GM06990 (cell line): ENCODE data around the gene SNX27.

Source experiments
- DNase-seq: peaks from one replicate; pipeline ENCODE4 v3.0.0-alpha.2; 2011; ENCODE audit not compliant: insufficient read length; ENCODE audit errors: extremely low read depth
- H3K27me3 ChIP-seq: replicated peaks from 2 replicates; pipeline ENCODE4 v1.6.0; 2011; ENCODE audit warnings: low read length; ENCODE audit not compliant: control insufficient read depth, insufficient read depth
- H3K36me3 ChIP-seq: 2 replicates; pipeline ENCODE4 v1.5.1; 2011; ENCODE audit warnings: low read length; ENCODE audit not compliant: control insufficient read depth, insufficient read depth
- H3K4me3 ChIP-seq: replicated peaks from 2 replicates; pipeline ENCODE4 v1.5.1; 2011; ENCODE audit warnings: low read depth, mild to moderate bottlenecking, control low read depth, low read length
- TF ChIP-seq, protein P1 (sequence below): IDR thresholded peaks from 2 replicates; pipeline ENCODE4 v1.5.1; 2011; ENCODE audit warnings: low read length, control low read depth, mild to moderate bottlenecking, inconsistent platforms; ENCODE audit not compliant: insufficient read depth, poor library complexity, severe bottlenecking

Gene SNX27

DNA sequence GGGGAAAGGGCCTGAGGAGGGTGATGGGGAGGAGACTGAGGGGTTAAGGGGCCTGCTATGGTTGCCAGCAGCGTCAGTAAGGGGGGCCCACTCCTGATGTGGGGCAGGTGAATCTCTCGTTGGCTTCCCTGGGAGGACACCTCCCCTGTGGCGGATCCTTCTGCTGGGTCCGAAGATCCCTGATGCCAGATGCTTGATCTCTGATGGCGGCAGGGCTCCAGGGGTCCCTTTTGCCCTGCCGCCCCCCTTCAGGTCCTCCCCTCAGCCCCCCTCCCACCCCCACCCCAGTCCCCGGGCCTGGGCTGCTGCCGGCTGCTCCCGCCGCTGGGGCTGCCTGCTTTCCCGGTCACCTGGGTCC lies 104.5 kb downstream of the SNX27 start:
- TF ChIP-seq, protein P1, sequence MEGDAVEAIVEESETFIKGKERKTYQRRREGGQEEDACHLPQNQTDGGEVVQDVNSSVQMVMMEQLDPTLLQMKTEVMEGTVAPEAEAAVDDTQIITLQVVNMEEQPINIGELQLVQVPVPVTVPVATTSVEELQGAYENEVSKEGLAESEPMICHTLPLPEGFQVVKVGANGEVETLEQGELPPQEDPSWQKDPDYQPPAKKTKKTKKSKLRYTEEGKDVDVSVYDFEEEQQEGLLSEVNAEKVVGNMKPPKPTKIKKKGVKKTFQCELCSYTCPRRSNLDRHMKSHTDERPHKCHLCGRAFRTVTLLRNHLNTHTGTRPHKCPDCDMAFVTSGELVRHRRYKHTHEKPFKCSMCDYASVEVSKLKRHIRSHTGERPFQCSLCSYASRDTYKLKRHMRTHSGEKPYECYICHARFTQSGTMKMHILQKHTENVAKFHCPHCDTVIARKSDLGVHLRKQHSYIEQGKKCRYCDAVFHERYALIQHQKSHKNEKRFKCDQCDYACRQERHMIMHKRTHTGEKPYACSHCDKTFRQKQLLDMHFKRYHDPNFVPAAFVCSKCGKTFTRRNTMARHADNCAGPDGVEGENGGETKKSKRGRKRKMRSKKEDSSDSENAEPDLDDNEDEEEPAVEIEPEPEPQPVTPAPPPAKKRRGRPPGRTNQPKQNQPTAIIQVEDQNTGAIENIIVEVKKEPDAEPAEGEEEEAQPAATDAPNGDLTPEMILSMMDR, result no peak
- Histone ChIP-seq H3K4me3 (no peak overlapping the region), H3K36me3 (no peaks in the 10 kb centered on the region), H3K27me3 (no peaks in the 10 kb centered on the region; the same call in none of the 2 replicates)
- DNase-seq, result no peak

- Histone ChIP-seq H3K36me3 (no peaks in the 10 kb centered on the region), H3K27me3 (no peaks in the 10 kb centered on the region; the same call in none of the 2 replicates), H3K4me3 (no peak within 1 kb of the TSS)
- no peak for DNase-seq
- TF ChIP-seq, protein P1, result no peak
These were observed 105.2 kb downstream of the SNX27 start, which contains the start of gene CELF3 for GRCh38 chr1:151716771-151717631. Gene CELF3 (minus strand): TSS chr1:151716803. CDS start chr1:151716020, 783 bp downstream.

DNA sequence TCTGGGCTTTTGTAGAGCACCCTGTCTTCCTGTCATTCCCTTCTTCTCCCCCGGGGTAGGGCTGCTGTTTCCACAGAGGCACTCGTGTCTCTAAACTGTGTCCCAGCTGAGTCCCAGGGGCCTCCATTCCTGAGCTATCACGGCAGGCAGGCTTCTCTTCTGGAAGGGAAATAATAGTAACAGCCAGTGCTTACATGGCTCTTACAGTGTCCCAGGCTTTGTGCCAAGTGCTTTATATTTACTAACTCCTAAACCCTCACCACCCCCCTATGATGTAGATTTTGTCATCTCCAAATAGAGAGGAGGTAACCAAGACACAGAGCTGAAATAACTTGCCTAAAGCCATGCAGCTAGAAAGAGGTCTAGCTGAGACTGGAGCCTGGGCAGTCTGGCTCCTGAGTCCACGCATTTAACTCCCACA lies 106.2 kb downstream of the SNX27 start:
- Histone ChIP-seq H3K36me3 (no peaks in the 10 kb centered on the region), H3K27me3 (no peaks in the 10 kb centered on the region; the same call in none of the 2 replicates), H3K4me3 (no peak overlapping the region)
- TF ChIP-seq, protein P1, result no peak
- DNase-seq, result no peak

DNA sequence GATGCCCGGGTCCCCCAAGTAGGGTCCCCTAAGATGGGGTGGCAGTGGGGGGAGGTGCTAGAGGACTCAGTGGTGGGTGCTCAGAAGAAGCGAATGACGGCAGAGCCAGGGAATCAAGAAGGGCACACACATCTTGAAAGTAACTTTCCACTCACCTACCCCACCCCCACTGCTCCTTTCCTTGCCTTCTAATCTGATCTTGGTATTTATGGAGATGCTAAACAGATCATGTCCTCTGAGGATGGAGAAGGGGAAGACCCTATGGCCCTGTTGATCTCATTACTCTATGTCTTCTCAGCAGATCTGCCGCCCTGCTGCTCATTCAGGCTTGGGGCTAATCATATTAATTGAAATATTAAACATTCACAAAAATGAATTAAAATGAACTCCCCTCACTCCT lies 106.8 kb downstream of the SNX27 start:
- TF ChIP-seq, protein P1, result no peak
- H3K36me3 ChIP-seq, result no peaks in the 10 kb centered on the region
- no peaks in the 10 kb centered on the region; the same call in none of the 2 replicates for H3K27me3 ChIP-seq

DNA sequence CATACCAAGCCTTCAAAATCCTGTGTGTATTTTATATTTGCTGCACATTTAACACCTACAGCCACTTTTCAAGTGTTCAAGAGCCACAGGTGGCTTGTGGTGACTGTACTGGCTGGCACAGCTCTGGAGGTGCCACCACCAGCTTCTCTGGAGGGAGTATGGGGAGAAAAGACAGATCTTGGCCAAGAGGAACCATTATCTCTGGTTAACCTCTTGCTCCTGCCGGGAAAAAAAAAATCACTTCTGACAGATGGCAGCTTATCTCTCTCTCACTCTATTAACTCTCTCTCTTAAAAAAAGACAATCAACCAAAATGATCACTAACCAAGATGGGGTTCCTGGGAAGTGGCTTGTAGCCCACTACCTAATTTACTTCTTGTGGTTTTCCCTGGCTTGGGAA lies 108.3 kb downstream of the SNX27 start:
- H3K27me3 ChIP-seq, result no peaks in the 10 kb centered on the region; the same call in none of the 2 replicates
- TF ChIP-seq, protein P1, result no peak
- DNase-seq, result no peak
- no peak overlapping the region for H3K4me3 ChIP-seq
- H3K36me3 ChIP-seq, result no peaks in the 10 kb centered on the region

More for the DNA sequence above, 106.8 kb downstream of the SNX27 start:
- H3K4me3 ChIP-seq, result no peak overlapping the region
- no peak for DNase-seq

DNA sequence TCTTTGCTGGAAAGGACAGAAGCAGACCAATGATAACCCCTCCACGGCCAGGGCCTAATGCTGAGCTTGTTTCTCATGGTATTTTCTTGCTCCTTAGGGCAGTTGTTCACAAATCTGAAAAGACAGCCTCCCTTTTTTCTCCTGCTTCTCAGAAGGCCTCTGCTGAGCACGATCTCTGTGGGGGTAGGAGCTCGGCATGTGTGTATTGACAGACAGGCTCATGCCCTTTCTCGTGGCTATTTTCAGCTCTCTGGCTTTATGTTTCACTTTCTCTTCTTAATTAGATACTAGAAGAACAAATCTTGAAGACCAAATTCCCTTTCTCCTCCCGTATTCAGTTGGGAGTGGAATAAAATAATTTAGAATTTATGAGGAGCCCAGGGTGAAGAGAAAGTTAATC lies 108.7 kb downstream of the SNX27 start:
- TF ChIP-seq, protein P1, result no peak
- DNase-seq, result no peak
- no peaks in the 10 kb centered on the region; the same call in none of the 2 replicates for H3K27me3 ChIP-seq
- peak overlapping the region; percentile 47 for H3K4me3 ChIP-seq
- no peaks in the 10 kb centered on the region for H3K36me3 ChIP-seq
